A549 treated with dexamethasone at 1 μM for 4 hours (cell line): ENCODE measurements around the gene MPZL2. TPM values are rescaled to one million over a fixed set of nuclear protein-coding genes. Genes with fewer than 3 reads are reported as not detected.

Experiments used
- total RNA-seq: library from RNA; stranded (reverse); fragments of 200-300 nt; extraction: Qiagen RNA extraction; gene quantifications from 5 replicates; pipeline ENCODE4 v1.2.3, GENCODE V29; 2022

MPZL2 gene
- 0.06 TPM in 1 of 5 replicates, not detected in the others for total RNA-seq

DNA sequence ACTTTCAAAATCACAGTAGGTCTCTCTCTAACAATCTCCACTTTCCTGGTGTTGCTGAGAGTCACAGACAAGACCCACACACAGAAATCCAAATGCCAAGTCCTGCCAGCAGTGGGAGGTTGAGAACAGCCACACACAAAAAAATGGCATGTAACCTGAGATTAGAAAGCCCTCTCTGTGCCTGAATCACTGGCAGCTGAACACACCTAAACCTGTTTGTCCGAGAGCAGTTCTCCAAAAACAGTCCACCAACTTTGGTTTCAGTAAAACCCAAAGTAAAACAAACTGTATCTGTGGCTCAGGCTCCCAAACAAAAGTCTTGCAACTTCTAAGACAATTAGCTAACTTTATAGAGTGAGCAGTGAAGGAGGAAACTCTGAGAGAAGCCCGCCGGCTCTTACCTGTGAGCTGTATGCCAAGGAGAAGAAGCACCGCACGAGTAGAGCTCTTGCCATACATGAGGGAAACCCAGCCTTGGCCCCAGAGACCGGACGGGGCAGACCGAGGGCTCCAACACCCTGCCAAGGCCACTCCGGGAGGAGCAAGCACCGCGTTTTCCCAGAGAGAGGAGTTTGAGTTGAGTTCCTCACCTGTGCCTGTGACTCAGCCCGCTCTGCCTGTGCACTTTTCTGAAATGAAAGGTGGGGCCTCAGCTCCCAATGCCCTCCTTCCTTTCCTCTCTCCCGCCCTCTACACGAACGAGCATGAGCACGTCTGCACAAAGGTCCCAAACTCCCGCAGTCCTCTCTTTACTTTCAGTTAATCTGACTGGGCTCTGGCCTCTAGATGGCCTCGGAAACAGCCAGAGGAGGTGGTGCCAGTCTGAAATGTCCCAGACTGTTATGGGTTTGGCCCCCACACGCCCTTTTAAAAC, at the start of gene MPZL2:
TSS of gene MPZL2 (minus strand) at position 603 of the 874 bp plus-strand sequence. CDS start at position 459, 144 bp downstream.

DNA sequence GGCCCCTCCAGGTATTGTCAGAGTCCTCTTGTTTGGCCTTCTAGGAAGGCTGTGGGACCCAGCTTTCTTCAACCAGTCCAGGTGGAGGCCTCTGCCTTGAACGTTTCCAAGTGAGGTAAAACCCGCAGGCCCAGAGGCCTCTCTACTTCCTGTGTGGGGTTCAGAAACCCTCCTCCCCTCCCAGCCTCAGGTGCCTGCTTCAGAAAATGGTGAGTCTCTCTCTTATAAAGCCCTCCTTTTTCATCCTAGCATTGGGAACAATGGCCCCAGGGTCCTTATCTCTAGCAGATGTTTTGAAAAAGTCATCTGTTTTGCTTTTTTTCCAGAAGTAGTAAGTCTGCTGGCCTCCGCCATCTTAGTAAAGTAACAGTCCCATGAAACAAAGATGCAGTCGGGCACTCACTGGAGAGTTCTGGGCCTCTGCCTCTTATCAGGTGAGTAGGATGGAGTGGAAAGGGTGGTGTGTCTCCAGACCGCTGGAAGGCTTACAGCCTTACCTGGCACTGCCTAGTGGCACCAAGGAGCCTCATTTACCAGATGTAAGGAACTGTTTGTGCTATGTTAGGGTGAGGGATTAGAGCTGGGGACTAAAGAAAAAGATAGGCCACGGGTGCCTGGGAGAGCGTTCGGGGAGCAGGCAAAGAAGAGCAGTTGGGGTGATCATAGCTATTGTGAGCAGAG, 40.6 kb upstream of the MPZL2 start, which contains the start of gene CD3E:
TSS of gene CD3E (plus strand) at position 163 of the 681 bp plus-strand sequence. CDS start at position 386, 223 bp downstream.

DNA sequence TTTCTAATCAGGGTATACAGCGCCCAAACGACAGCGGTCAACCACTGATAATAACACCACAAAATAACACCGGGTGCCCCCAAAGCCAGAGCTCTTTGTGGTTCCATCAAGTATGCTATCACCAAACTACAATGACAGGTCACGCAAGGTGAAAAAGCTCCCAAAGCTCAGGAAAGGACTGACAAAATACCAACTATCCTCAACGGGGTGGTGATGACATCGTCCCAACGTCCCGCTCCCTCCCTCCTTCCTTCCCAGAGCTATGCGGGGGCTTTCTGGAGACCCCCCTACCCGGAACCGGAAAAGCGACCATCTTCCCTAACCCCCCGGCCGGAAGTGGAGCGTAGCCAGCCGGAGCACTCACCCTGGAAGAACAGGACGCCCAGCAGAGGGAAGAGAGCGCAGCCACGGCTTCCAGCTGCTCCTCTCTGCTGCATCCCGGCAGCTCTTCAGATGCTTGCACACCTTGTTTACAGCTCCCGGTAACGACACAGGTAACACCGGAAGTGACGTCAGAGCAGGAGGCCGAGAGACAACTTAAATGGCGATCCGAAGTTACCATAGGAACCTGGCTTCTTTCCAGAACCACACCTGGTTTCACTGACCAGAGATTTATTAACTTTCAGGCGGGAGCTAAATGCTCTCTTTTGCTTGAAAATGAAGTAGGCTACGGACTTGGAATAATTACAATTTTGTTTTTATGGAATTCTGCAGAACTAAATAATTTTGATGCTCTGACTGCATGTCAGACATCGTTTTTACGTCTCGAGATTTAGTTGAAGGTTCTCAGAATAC, 12.0 kb downstream of the MPZL2 start, which contains the start of gene MPZL3:
TSS of gene MPZL3 (minus strand) at position 508 of the 795 bp plus-strand sequence. CDS start at position 437, 71 bp downstream.

DNA sequence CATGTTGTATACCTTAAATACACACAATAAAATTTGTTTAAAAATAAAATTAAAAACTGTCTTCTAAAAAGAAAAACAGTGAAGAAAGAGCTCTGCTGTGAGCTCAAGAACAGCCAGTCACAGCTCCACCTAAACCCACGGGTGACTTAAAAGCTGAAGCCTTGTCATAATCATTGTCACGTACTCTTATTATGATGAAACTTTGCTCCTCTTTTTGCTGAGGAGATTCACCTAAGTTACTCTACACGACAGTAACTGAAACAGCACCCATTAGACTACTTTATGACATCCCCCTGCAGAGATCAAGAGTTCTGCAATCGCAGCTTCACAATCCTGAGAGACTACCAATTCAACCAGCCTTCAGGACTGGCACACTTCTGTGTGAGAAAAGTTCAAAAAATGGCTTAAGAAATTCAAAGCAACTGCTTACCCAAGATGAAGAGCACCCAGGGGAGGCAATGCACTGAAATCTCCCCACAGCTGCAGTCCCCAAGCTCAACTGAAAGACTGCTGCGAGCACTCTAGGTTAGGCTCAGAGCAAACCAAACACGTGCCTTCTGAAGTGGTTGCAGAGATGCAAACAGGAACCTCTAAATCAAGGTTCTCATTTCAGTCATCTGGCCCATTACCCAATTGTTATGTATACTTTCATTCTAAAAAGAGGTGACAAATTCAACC, 39.4 kb downstream of the MPZL2 start, which contains the start of gene JAML:
TSS of gene JAML (minus strand) at position 501 of the 678 bp plus-strand sequence. CDS start 10,145 bp downstream, outside the sequence.

Other genes with a start within 250 kb of the MPZL2 start
- 0.07 TPM in 1 of 5 replicates, not detected in the others for gene TMPRSS4, start 187.2 kb downstream of the MPZL2 start, total RNA-seq
- gene SMIM35, start 177.3 kb downstream of the MPZL2 start, total RNA-seq, result not detected in 5 replicates
- 0.02 to 0.08 TPM (median 0.05 TPM) in 4 of 5 replicates, not detected in the other for gene SCN4B, start 111.5 kb downstream of the MPZL2 start, total RNA-seq
- not detected in 5 replicates for gene SCN2B, start 87.7 kb downstream of the MPZL2 start, total RNA-seq
- gene JAML, start 39.3 kb downstream of the MPZL2 start, total RNA-seq, result not detected in 5 replicates
- gene MPZL3, start 11.9 kb downstream of the MPZL2 start, total RNA-seq, result 0.28 to 0.52 TPM (median 0.45 TPM) in 5 replicates
- not detected in 5 replicates for gene CD3E, start 40.4 kb upstream of the MPZL2 start, total RNA-seq
- not detected in 5 replicates for gene CD3D, start 78.4 kb upstream of the MPZL2 start, total RNA-seq
- not detected in 5 replicates for gene CD3G, start 80.0 kb upstream of the MPZL2 start, total RNA-seq
- gene UBE4A, start 95.3 kb upstream of the MPZL2 start, total RNA-seq, result 9.3 to 13.2 TPM (median 11.6 TPM) in 5 replicates
- 162 to 203 TPM (median 174 TPM) in 5 replicates for gene ATP5MG, start 137.3 kb upstream of the MPZL2 start, total RNA-seq
- 10.4 to 14.0 TPM (median 12.9 TPM) in 5 replicates for gene KMT2A, start 172.2 kb upstream of the MPZL2 start, total RNA-seq